B cell (primary cell): ENCODE results near the gene ZNF646. TPM values are rescaled to one million over a fixed set of nuclear protein-coding genes. Genes with fewer than 3 reads are reported as not detected.

ENCODE experiments used
- ATAC-seq: fragments of 200-7000 bp; cut with Tn5 transposase; one replicate; pipeline ENCODE4 v1.10.0; 2021; ENCODE audit warnings: low read depth, mild to moderate bottlenecking, moderate number of reproducible peaks, moderate library complexity
- CTCF ChIA-PET: fragments of 350-600 bp; sonication (Branson Sonifier 250); formaldehyde crosslinking; loops from one replicate; lab custom pipeline; 2021; ENCODE audit warnings: antibody characterized with exemption, inconsistent platforms; lab: Charles Lee
- POLR2A ChIA-PET: fragments of 350-600 bp; sonication (Branson Sonifier 250); formaldehyde crosslinking; loops from one replicate; lab custom pipeline; 2021; ENCODE audit warnings: antibody characterized with exemption; lab: Charles Lee
- DNase-seq: peaks from one replicate; pipeline ENCODE4 v3.0.0; 2013
- H2AFZ ChIP-seq: 2 replicates; pipeline ENCODE4 v1.6.1; 2012; ENCODE audit warnings: mild to moderate bottlenecking, low read depth, low read length; ENCODE audit not compliant: insufficient read depth, poor library complexity, severe bottlenecking
- H3K27ac ChIP-seq, 2 donors: 1 replicate in 1 of 2; 2 replicates in 1 of 2; pipeline ENCODE4 v1.5.1; 2012 to 2013; ENCODE audit warnings: low read length in 2 of 2, mild to moderate bottlenecking in 2 of 2, moderate library complexity in 1 of 2
- H3K27me3 ChIP-seq, 4 experiments: fragments of 200-600 bp in 1 of 4; sonication (generic) in 1 of 4; replicated peaks in 1 of 4; 1 replicate in 2 of 4; 2 replicates in 2 of 4; pipeline versions ENCODE4 v1.6.1 to v1.7.0; 2013 to 2016; ENCODE audit warnings: low read length in 3 of 4, mild to moderate bottlenecking in 2 of 4, mixed read lengths in 1 of 4, moderate library complexity in 1 of 4; ENCODE audit not compliant: insufficient read depth in 4 of 4, control insufficient read depth in 3 of 4; ENCODE audit errors: control extremely low read depth in 1 of 4
- H3K36me3 ChIP-seq, 2 experiments: replicated peaks in 1 of 2; 1 replicate in 1 of 2; 2 replicates in 1 of 2; pipeline versions ENCODE4 v1.6.1 to v1.7.1; 2013; ENCODE audit warnings: low read length in 1 of 2; ENCODE audit not compliant: insufficient read depth in 2 of 2, control insufficient read depth in 1 of 2; ENCODE audit errors: control extremely low read depth in 1 of 2, extremely low read depth in 1 of 2
- H3K4me1 ChIP-seq, 2 donors: fragments of 200-600 bp in 1 of 2; sonication (generic) in 1 of 2; 1 replicate in 1 of 2; 2 replicates in 1 of 2; pipeline versions ENCODE4 v1.5.1 to v1.6.1; 2013 to 2017; ENCODE audit warnings: low read length in 2 of 2; ENCODE audit not compliant: control insufficient read depth in 2 of 2, insufficient read depth in 2 of 2
- H3K4me2 ChIP-seq: replicated peaks from 2 replicates; pipeline ENCODE3; 2012; ENCODE audit warnings: mild to moderate bottlenecking, low read depth, low read length; ENCODE audit not compliant: poor library complexity, severe bottlenecking
- H3K4me3 ChIP-seq, 5 experiments: fragments of 200-600 bp in 1 of 5; sonication (generic) in 1 of 5; 1 replicate in 3 of 5; 2 replicates in 2 of 5; pipeline versions ENCODE4 v1.5.1 to v1.7.0; 2011 to 2016; ENCODE audit warnings: low read length in 4 of 5, mild to moderate bottlenecking in 4 of 5, low read depth in 2 of 5, control low read depth in 1 of 5, moderate library complexity in 1 of 5; ENCODE audit not compliant: insufficient read depth in 1 of 5; ENCODE audit errors: control extremely low read depth in 1 of 5, extremely low read depth in 1 of 5
- H3K79me2 ChIP-seq: fragments of 200-600 bp; sonication (generic); one replicate; pipeline ENCODE4 v1.6.0; 2016; ENCODE audit warnings: low read length; ENCODE audit not compliant: control insufficient read depth, insufficient read depth
- H3K9ac ChIP-seq: fragments of 200-600 bp; sonication (generic); 2 replicates; pipeline ENCODE4 v1.6.1; 2017; ENCODE audit warnings: mild to moderate bottlenecking, low read length, moderate library complexity
- H3K9me3 ChIP-seq, 3 donors: one replicate each; pipeline versions ENCODE4 v1.6.1 to v1.7.1; 2013; ENCODE audit warnings: low read length in 2 of 3; ENCODE audit not compliant: control insufficient read depth in 2 of 3, insufficient read depth in 1 of 3; ENCODE audit errors: control extremely low read depth in 1 of 3
- H4K20me1 ChIP-seq: 2 replicates; pipeline ENCODE4 v1.6.0; 2012; ENCODE audit warnings: mild to moderate bottlenecking, low read length; ENCODE audit not compliant: insufficient read depth, control insufficient read depth, poor library complexity, severe bottlenecking
- H3K27ac Mint-ChIP-seq: one replicate; pipeline ENCODE4 v1.8.0; 2021; ENCODE audit warnings: mixed read lengths
- H3K27me3 Mint-ChIP-seq: one replicate; pipeline ENCODE4 v1.8.0; 2021; ENCODE audit warnings: mixed read lengths
- H3K4me1 Mint-ChIP-seq: one replicate; pipeline ENCODE4 v1.8.0; 2021; ENCODE audit warnings: mixed read lengths
- H3K4me3 Mint-ChIP-seq: one replicate; pipeline ENCODE4 v1.8.0; 2021; ENCODE audit warnings: mixed read lengths
- H3K9me3 Mint-ChIP-seq: one replicate; pipeline ENCODE4 v1.8.0; 2022; ENCODE audit warnings: mixed read lengths; ENCODE audit not compliant: insufficient read depth
- CTCF ChIP-seq: fragments of 200-600 bp; IDR thresholded peaks from one replicate; pipeline ENCODE4 v1.8.0; 2022; ENCODE audit warnings: antibody characterized with exemption, mild to moderate bottlenecking
- EZH2 ChIP-seq: IDR thresholded peaks from 2 replicates; pipeline ENCODE4 v1.6.1; 2012; ENCODE audit warnings: borderline replicate concordance, low read depth, mild to moderate bottlenecking, moderate library complexity, low read length; ENCODE audit not compliant: insufficient read depth, poor library complexity, severe bottlenecking
- WGBS: methylation state at CpG from one replicate; pipeline ENCODE4 v1.1.5; 2013; ENCODE audit warnings: missing lambda C conversion rate; ENCODE audit not compliant: insufficient coverage; 5-methylcytosine and 5-hydroxymethylcytosine counted together
- intact Hi-C: fragments of 100-400 bp; cut with micrococcal nuclease; formaldehyde crosslinking; loops from one replicate; pipeline ENCODE4 v1.10.0; 2022
- polyA plus RNA-seq: library from polyadenylated mRNA; depleted of rRNA; stranded (reverse); fragments of >200 nt; gene quantifications from 2 replicates; pipeline ENCODE4 v1.2.3, GENCODE V29; 2012
- total RNA-seq, 2 donors: library from RNA; stranded (reverse); fragments of 120-200 nt in 1 of 2; gene quantifications; 1 replicate in 1 of 2; 2 replicates in 1 of 2; pipeline versions ENCODE4 v1.2.3 to v1.2.4, GENCODE V29; 2013 to 2022

ZNF646 gene
- total and polyA plus RNA-seq, 2 donors (not counting 1 experiment from before 2014, with no cell fraction given) = 14.7 to 45.9 TPM

DNA sequence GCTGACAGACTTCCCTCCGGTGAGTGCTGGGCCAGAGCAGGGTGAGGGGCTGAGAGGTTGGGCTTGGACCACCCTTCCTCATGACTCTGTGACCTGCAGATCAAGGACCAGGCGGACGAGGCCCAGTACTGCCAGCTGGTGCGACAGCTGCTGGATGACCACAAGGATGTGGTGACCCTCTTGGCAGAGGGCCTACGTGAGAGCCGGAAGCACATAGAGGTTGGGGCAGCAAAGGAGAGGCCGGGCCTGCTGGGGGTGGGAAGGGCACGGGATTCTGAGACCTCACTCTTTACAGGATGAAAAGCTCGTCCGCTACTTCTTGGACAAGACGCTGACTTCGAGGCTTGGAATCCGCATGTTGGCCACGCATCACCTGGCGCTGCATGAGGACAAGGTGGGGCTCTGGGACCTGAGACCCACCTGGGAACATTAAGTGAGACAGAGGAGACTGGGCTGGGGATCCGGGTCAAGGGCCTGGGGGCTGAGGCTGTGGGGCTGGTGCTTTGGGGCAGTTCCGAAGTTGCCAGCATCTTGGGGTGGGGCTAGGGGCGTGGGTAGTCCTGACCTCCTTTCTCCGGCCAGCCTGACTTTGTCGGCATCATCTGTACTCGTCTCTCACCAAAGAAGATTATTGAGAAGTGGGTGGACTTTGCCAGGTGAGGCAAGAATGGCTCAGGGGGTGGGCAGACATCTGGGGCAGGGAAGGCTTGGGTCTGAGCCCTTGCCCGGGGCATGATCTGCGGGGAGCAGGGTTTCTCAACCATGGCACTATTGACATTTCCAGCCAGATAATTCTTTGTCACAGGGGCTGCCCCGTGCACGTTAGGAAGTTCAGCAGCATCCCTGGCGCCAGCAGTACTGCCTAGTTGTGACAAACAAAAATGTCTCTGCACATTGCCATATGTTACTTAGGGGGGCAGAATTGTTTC, 36.1 kb downstream of the ZNF646 start:
- Histone ChIP-seq H4K20me1 (peaks cover 5% of the 10 kb centered on the region), H2AFZ (no peak overlapping the region), H3K27me3 (no peaks in the 10 kb centered on the region), H3K27ac (no peak overlapping the region), H3K4me1 (peaks cover 7 to 18% of the 10 kb centered on the region in 2 donors), H3K79me2 (peaks cover 10% of the 10 kb centered on the region), H3K9ac (no peak overlapping the region), H3K9me3 (no peaks in the 10 kb centered on the region), H3K4me3 (no peak overlapping the region), H3K4me2 (no peak overlapping the region), H3K36me3 (peaks cover 1 to 31% of the 10 kb centered on the region in 2 experiments)
- ChIA-PET POLR2A (interaction anchor here (0.6 kb wide), 1 partner anchor 161 kb away, joined by 3 read pairs; no protein-coding TSS in a partner anchor), CTCF (no interaction called here)
- Mint-ChIP-seq H3K27me3 (no peaks in the 10 kb centered on the region), H3K4me3 (peak overlapping the region; percentile 86), H3K9me3 (no peaks in the 10 kb centered on the region), H3K4me1 (peaks cover 23% of the 10 kb centered on the region), H3K27ac (no peak overlapping the region)
- no peak for TF ChIP-seq EZH2
- TF ChIP-seq CTCF = no peak
- WGBS = 93% methylated on average over 24 of the region's 26 CpGs
- intact Hi-C loops = no loop called here
- ATAC-seq (no peak), DNase-seq (no peak)

DNA sequence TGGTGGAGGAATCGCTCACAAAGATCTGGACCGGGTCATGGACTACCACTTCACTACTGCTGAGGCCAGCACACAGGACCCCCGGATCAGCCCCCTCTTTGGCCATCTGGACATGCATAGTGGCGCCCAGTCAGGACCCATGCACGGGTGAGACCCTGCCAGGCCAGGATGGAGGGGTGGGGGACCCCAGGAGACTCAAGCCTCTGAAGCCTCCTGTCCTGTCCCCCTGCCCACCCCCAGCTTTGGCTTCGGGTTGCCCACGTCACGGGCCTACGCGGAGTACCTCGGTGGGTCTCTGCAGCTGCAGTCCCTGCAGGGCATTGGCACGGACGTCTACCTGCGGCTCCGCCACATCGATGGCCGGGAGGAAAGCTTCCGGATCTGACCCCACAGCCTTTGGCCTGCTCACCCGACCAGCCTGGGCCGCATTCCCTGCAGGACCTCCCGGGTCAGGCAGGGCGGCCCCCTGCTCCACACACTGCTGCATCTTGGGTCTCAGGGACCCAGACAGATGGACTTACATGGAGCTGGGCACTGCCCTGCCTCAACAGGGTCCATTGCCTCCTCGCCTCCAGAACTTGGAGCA, 37.8 kb downstream of the ZNF646 start:
- Histone ChIP-seq H4K20me1 (peaks cover 5% of the 10 kb centered on the region), H2AFZ (no peak overlapping the region), H3K27me3 (no peaks in the 10 kb centered on the region), H3K9me3 (no peaks in the 10 kb centered on the region), H3K4me3 (no peak overlapping the region), H3K79me2 (peaks cover 18% of the 10 kb centered on the region), H3K36me3 (peaks cover 1 to 31% of the 10 kb centered on the region in 2 experiments), H3K9ac (no peak overlapping the region), H3K4me1 (peaks cover 7 to 19% of the 10 kb centered on the region in 2 donors), H3K27ac (no peak overlapping the region), H3K4me2 (no peak overlapping the region)
- H3K4me1 Mint-ChIP-seq = peaks cover 19% of the 10 kb centered on the region
- H3K27me3 Mint-ChIP-seq = no peaks in the 10 kb centered on the region
- intact Hi-C loops = no loop called here
- peak overlapping the region; percentile 8 for H3K4me3 Mint-ChIP-seq
- H3K9me3 Mint-ChIP-seq = no peaks in the 10 kb centered on the region
- H3K27ac Mint-ChIP-seq = no peak overlapping the region
- WGBS = 98% methylated on average over 23 of the region's 23 CpGs
- DNase-seq = no peak
- POLR2A ChIA-PET = no interaction called here
- no peak for ATAC-seq
- TF ChIP-seq CTCF (no peak), EZH2 (no peak)
- CTCF ChIA-PET = no interaction called here
